ENCODE data around the gene ATP2B3.

ATP2B3 gene

DNA sequence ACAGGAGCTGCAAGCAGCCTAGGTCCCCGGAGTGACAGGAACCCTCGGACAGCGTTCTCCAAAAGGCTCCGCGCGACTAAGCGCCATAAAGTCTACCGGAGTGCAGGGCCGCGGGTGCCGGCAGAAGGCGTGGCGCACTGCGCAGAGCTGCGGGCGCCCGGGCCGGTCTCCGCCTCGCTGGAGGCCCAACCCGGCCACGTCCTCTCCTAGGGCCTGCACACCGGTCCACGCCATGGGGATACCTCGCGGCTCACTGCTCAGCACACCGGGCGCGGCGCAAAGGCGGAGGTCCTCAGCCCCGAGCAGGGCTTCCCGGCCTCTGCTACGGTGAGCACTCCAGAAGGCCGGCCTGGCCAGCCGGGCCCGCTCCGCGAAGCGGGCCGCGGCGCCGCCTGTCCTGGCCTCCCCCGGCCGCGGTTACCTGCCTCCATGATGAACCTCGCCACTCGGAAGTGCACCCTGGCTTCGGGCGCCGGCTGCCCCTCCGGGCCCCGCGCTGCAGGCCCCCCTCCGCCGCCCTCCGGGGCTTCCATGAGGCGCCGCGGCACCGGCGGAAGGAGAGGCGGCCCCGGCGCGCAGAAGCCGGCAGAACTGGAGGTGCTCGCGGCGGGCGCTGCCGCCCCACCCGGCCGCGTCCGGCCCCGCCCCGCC is 81.2 kb downstream of the ATP2B3 start, which contains the start of gene CCNQ:
Gene CCNQ (minus strand): TSS at position 599 of the 651 bp plus-strand sequence. CDS start 66 bp downstream, at position 533.
- Histone ChIP-seq H3K9ac (ENCODE audit: low read length) (peak within 1 kb of the TSS; percentile 62; the same call in 1 of the 2 replicates), H3K9me2 (replicated peaks; ENCODE audit: insufficient read depth, low read length) (no peaks in the 10 kb centered on the region), H4K20me1 (ENCODE audit: insufficient read depth, low read length) (no peaks in the 10 kb centered on the region), H3K79me2 (ENCODE audit: low read length) (peaks cover 18% of the 10 kb centered on the region), H3K9me3 (replicated peaks; ENCODE audit: insufficient read depth, low read length) (no peaks in the 10 kb centered on the region), H3K4me2 (ENCODE audit: low read depth, low read length) (peak within 1 kb of the TSS; percentile 61), H3K4me1 (ENCODE audit: low read length) (no peaks in the 10 kb centered on the region), H3K36me3 (replicated peaks; ENCODE audit: insufficient read depth, low read length) (no peaks in the 10 kb centered on the region), H3K27ac (ENCODE audit: low read length) (peak within 1 kb of the TSS; percentile 18; the same call in 1 of the 2 replicates), H3F3A (ENCODE audit: insufficient read depth, low read length) (no peaks in the 10 kb centered on the region), H2AFZ (ENCODE audit: low read length) (peak within 1 kb of the TSS; percentile 70), H3K4me3 (ENCODE audit: low read length) (peak within 1 kb of the TSS; percentile 68), H3K27me3 (replicated peaks; ENCODE audit: insufficient read depth, low read length) (no peaks in the 10 kb centered on the region)
- TF ChIP-seq EZH2 (optimal IDR thresholded peaks at IDR 0.05; ENCODE audit: low read depth, low read length) (no peak), EZH2phosphoT487 (IDR thresholded peaks at IDR 0.05; ENCODE audit: low read length) (no peak)
- TF ChIP-seq, protein P1, sequence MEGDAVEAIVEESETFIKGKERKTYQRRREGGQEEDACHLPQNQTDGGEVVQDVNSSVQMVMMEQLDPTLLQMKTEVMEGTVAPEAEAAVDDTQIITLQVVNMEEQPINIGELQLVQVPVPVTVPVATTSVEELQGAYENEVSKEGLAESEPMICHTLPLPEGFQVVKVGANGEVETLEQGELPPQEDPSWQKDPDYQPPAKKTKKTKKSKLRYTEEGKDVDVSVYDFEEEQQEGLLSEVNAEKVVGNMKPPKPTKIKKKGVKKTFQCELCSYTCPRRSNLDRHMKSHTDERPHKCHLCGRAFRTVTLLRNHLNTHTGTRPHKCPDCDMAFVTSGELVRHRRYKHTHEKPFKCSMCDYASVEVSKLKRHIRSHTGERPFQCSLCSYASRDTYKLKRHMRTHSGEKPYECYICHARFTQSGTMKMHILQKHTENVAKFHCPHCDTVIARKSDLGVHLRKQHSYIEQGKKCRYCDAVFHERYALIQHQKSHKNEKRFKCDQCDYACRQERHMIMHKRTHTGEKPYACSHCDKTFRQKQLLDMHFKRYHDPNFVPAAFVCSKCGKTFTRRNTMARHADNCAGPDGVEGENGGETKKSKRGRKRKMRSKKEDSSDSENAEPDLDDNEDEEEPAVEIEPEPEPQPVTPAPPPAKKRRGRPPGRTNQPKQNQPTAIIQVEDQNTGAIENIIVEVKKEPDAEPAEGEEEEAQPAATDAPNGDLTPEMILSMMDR (IDR thresholded peaks at IDR 0.05; ENCODE audit: low read length), result no peak
- peak; percentile 10 for DNase-seq

DNA sequence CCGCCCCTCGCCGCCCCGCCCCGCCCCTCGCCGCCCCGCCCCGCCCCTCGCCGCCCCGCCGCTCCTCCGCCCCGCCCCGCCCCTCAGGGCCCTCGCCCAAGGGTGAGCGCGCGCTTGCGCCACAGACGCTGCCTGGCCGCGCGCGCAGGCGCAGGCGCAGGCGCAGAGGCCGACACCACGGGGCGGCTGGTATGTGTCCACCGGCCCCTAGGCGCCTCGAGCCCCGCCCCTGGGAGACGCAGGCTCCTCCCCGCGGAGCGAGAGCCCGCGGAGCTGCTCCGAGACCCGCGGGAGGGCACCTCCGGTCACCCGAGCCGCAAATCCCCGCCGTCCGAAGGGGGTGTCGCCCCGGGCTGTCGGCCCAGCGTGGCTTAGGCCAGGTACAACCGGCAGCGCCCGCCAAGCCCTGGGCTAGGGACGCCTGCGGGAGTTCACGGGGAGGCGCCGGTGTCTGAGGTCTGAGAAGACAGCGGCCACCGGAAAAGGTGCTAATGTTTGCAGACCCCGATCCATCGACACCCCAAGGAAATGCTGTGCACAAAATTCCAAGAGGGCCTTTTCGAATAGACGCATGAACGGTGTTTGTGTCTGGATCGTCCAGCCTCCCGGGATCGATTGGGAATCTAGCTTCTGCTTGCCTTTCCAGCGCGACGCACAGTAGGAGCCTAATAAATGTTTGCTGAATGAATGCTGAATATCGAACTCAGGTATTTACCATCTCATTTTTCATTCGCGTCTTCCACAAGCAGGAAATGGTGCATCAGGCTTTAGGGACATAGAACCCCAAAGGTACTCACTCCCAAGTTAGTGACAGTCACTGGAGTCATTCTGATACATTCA is 82.0 kb downstream of the ATP2B3 start:
- Histone ChIP-seq H2AFZ (ENCODE audit: low read length) (peak overlapping the region; percentile 70), H3K27ac (ENCODE audit: low read length) (peak overlapping the region; percentile 18; the same call in 1 of the 2 replicates), H3K9me3 (replicated peaks; ENCODE audit: insufficient read depth, low read length) (no peaks in the 10 kb centered on the region), H3F3A (ENCODE audit: insufficient read depth, low read length) (no peaks in the 10 kb centered on the region), H4K20me1 (ENCODE audit: insufficient read depth, low read length) (no peaks in the 10 kb centered on the region), H3K4me2 (ENCODE audit: low read depth, low read length) (peak overlapping the region; percentile 57), H3K4me1 (ENCODE audit: low read length) (no peaks in the 10 kb centered on the region), H3K36me3 (replicated peaks; ENCODE audit: insufficient read depth, low read length) (no peaks in the 10 kb centered on the region), H3K4me3 (ENCODE audit: low read length) (peak overlapping the region; percentile 68), H3K79me2 (ENCODE audit: low read length) (peaks cover 18% of the 10 kb centered on the region), H3K9ac (ENCODE audit: low read length) (peak overlapping the region; percentile 51; the same call in 1 of the 2 replicates), H3K9me2 (replicated peaks; ENCODE audit: insufficient read depth, low read length) (no peaks in the 10 kb centered on the region), H3K27me3 (replicated peaks; ENCODE audit: insufficient read depth, low read length) (no peaks in the 10 kb centered on the region)
- TF ChIP-seq EZH2phosphoT487 (IDR thresholded peaks at IDR 0.05; ENCODE audit: low read length) (no peak), EZH2 (optimal IDR thresholded peaks at IDR 0.05; ENCODE audit: low read depth, low read length) (no peak)
- TF ChIP-seq, protein P1 (IDR thresholded peaks at IDR 0.05; ENCODE audit: low read length), result no peak
- DNase-seq, result peak; percentile 89

DNA sequence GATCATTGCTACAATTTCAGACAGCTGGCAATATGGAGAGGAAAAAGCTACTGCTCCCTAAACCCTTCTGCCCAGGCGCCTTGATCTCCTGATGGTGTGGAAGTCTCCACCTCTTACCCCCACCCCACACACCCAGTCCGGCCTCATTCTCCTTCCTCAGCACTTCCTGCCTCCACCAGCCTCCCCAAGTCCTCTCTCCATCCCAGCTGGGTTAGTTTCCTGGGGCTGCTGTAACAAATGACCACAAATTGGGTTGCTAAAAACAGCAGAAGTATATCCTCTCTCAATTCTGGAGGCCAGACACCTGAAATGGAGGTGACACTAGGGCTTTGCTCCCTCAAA is 82.6 kb downstream of the ATP2B3 start:
- Histone ChIP-seq H3K9me2 (replicated peaks; ENCODE audit: insufficient read depth, low read length) (no peaks in the 10 kb centered on the region), H2AFZ (ENCODE audit: low read length) (peak overlapping the region; percentile 70; the same call in 1 of the 2 replicates), H3K36me3 (replicated peaks; ENCODE audit: insufficient read depth, low read length) (no peaks in the 10 kb centered on the region), H3K79me2 (ENCODE audit: low read length) (peaks cover 18% of the 10 kb centered on the region), H3K9me3 (replicated peaks; ENCODE audit: insufficient read depth, low read length) (no peaks in the 10 kb centered on the region), H3K27ac (ENCODE audit: low read length) (peak overlapping the region; percentile 18; the same call in 1 of the 2 replicates), H3F3A (ENCODE audit: insufficient read depth, low read length) (no peaks in the 10 kb centered on the region), H4K20me1 (ENCODE audit: insufficient read depth, low read length) (no peaks in the 10 kb centered on the region), H3K27me3 (replicated peaks; ENCODE audit: insufficient read depth, low read length) (no peaks in the 10 kb centered on the region), H3K4me1 (ENCODE audit: low read length) (no peaks in the 10 kb centered on the region), H3K9ac (ENCODE audit: low read length) (no peak overlapping the region; the same call in 1 of the 2 replicates), H3K4me2 (ENCODE audit: low read depth, low read length) (peak overlapping the region; percentile 57; the same call in 1 of the 2 replicates), H3K4me3 (ENCODE audit: low read length) (peak overlapping the region; percentile 68)
- no peak for DNase-seq
- TF ChIP-seq EZH2phosphoT487 (IDR thresholded peaks at IDR 0.05; ENCODE audit: low read length), result no peak
- TF ChIP-seq EZH2 (optimal IDR thresholded peaks at IDR 0.05; ENCODE audit: low read depth, low read length), result no peak
- TF ChIP-seq, protein P1 (IDR thresholded peaks at IDR 0.05; ENCODE audit: low read length), result no peak
